Neural progenitor cell (in vitro differentiated cells): ENCODE results near the gene NUCB1. TPM values are rescaled to one million over a fixed set of nuclear protein-coding genes. Genes with fewer than 3 reads are reported as not detected.
"Not testable (repeated sequence)": the region's sequence is repeated elsewhere in the genome, so short reads cannot be mapped to it uniquely, and the experiment has no call there.

ENCODE experiments used
- DNase-seq: peaks from one replicate; pipeline ENCODE4 v3.0.0-alpha.2; 2016; ENCODE audit warnings: low spot score
- H2AFZ ChIP-seq: fragments of 200-600 bp; sonication (generic); replicated peaks from 2 replicates; pipeline ENCODE4 v1.6.1; 2016; ENCODE audit warnings: antibody characterized with exemption
- H3F3A ChIP-seq: fragments of 200-600 bp; sonication (generic); 2 replicates; pipeline ENCODE4 v1.6.1; 2016; ENCODE audit warnings: antibody characterized with exemption, low read depth
- H3K27ac ChIP-seq: fragments of 200-600 bp; sonication (generic); 2 replicates; pipeline ENCODE4 v1.5.1; 2016; ENCODE audit warnings: mild to moderate bottlenecking
- H3K27me3 ChIP-seq: fragments of 200-600 bp; sonication (generic); 2 replicates; pipeline ENCODE4 v1.6.1; 2016; ENCODE audit warnings: mild to moderate bottlenecking, moderate library complexity
- H3K36me3 ChIP-seq: fragments of 200-600 bp; sonication (generic); 2 replicates; pipeline ENCODE4 v1.5.1; 2016
- H3K4me1 ChIP-seq: fragments of 200-600 bp; sonication (generic); 2 replicates; pipeline ENCODE4 v1.6.1; 2016; ENCODE audit warnings: mixed run types
- H3K4me2 ChIP-seq: fragments of 200-600 bp; sonication (generic); 2 replicates; pipeline ENCODE4 v1.6.1; 2016
- H3K4me3 ChIP-seq: fragments of 200-600 bp; sonication (generic); 2 replicates; pipeline ENCODE4 v1.5.1; 2016
- H3K79me2 ChIP-seq: fragments of 200-600 bp; sonication (generic); 2 replicates; pipeline ENCODE4 v1.6.1; 2016; ENCODE audit warnings: low read depth
- H3K9ac ChIP-seq: fragments of 200-600 bp; sonication (generic); 2 replicates; pipeline ENCODE4 v1.6.1; 2016
- H3K9me3 ChIP-seq: fragments of 200-600 bp; sonication (generic); 2 replicates; pipeline ENCODE4 v1.5.1; 2016; ENCODE audit warnings: low read depth
- H4K20me1 ChIP-seq: fragments of 200-600 bp; sonication (generic); 2 replicates; pipeline ENCODE4 v1.6.1; 2016; ENCODE audit warnings: low read depth
- H3K27ac Mint-ChIP-seq: 3 replicates; pipeline ENCODE4 v1.8.0; 2021; ENCODE audit warnings: mixed read lengths
- H3K27me3 Mint-ChIP-seq: 2 replicates; pipeline ENCODE4 v1.8.0; 2022; ENCODE audit warnings: low read depth, mild to moderate bottlenecking, inconsistent platforms, moderate library complexity, mixed read lengths; ENCODE audit not compliant: insufficient read depth
- H3K36me3 Mint-ChIP-seq: 3 replicates; pipeline ENCODE4 v1.8.0; 2021; ENCODE audit warnings: mixed read lengths
- H3K4me1 Mint-ChIP-seq: 3 replicates; pipeline ENCODE4 v1.8.0; 2021; ENCODE audit warnings: mixed read lengths
- H3K4me3 Mint-ChIP-seq: 3 replicates; pipeline ENCODE4 v1.8.0; 2021; ENCODE audit warnings: mild to moderate bottlenecking, moderate library complexity, mixed read lengths
- H3K9me3 Mint-ChIP-seq: 3 replicates; pipeline ENCODE4 v1.8.0; 2020; ENCODE audit warnings: mixed read lengths
- CTCF ChIP-seq: fragments of 200-600 bp; sonication (generic); IDR thresholded peaks from 2 replicates; pipeline ENCODE4 v1.5.1; 2017; ENCODE audit warnings: antibody characterized with exemption, mild to moderate bottlenecking
- EZH2 ChIP-seq: fragments of 200-600 bp; sonication (generic); IDR thresholded peaks from 2 replicates; pipeline ENCODE4 v1.6.1; 2017; ENCODE audit warnings: antibody characterized with exemption, mild to moderate bottlenecking, moderate library complexity
- EZH2phosphoT487 ChIP-seq: fragments of 200-600 bp; sonication (generic); IDR thresholded peaks from 2 replicates; pipeline ENCODE4 v1.6.1; 2017; ENCODE audit warnings: antibody characterized with exemption
- total RNA-seq: library from RNA; depleted of rRNA; stranded (reverse); fragments of >200 nt; gene quantifications from 2 replicates; pipeline ENCODE4 v1.2.3, GENCODE V29; 2015; ENCODE audit warnings: low replicate concordance

Gene NUCB1
- total RNA-seq, 1 donor from 2014 or later: 73.5 TPM

- H3K4me3 Mint-ChIP-seq: no peak overlapping the region
- peaks cover 26% of the 10 kb centered on the region for H3K36me3 Mint-ChIP-seq
- Histone ChIP-seq H3K9me3 (no peaks in the 10 kb centered on the region), H3F3A (peaks cover 12% of the 10 kb centered on the region), H3K4me2 (no peak overlapping the region), H2AFZ (no peak overlapping the region), H3K4me1 (peaks cover 9% of the 10 kb centered on the region), H3K9ac (no peak overlapping the region), H3K4me3 (no peak overlapping the region), H3K79me2 (peaks cover 23% of the 10 kb centered on the region), H4K20me1 (peaks cover 28% of the 10 kb centered on the region), H3K36me3 (no peaks in the 10 kb centered on the region), H3K27me3 (no peaks in the 10 kb centered on the region), H3K27ac (no peak overlapping the region)
- TF ChIP-seq EZH2: no peak
- TF ChIP-seq EZH2phosphoT487: no peak
- TF ChIP-seq CTCF: no peak
- peaks cover 2% of the 10 kb centered on the region for H3K27me3 Mint-ChIP-seq
- no peak for DNase-seq
- no peak overlapping the region for H3K27ac Mint-ChIP-seq
- H3K9me3 Mint-ChIP-seq: peaks cover 9% of the 10 kb centered on the region
- peaks cover 46% of the 10 kb centered on the region for H3K4me1 Mint-ChIP-seq
Measured at GRCh38 chr19:48877855-48878195, 22.3 kb upstream of the NUCB1 start.

DNA sequence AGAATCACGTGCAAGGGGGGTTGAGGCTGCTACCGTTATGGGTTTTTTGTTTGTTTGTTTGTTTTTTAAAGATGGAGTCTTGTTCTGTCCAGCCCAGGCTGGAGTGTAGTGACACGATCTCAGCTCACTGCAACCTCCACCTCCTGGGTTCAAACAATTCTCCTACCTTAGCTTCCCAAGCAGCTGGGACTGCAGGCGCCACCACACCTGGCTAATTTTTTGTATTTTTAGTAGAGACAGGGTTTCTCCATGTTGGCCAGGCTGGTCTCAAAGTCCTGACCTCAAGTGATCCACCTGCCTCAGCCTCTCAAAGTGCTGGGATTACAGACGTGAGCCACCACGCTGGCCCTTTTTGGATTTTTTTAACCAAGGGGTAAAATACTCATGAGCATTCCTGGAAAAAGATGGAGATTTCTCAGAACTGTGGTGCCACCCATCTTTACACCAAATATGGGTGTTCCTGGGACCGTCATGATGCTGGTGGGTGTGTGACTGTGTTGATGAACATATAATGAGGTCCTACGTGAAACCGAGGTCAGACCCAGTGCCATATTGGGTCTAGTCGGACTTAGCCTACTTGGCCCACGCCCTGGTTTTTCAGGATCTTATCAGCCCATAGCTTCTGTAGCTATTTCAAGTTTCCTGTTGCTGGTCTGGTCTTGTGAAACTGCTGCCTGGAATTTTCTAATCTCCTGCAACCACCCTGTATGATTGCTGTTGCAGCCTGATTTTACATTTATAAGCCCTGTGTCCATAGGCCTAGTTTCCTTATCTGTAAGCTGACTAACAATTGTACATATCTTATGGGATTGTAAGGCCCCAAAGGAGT, 21.7 kb upstream of the NUCB1 start:
- H3K36me3 Mint-ChIP-seq: peaks cover 22% of the 10 kb centered on the region
- Histone ChIP-seq H3K79me2 (peaks cover 17% of the 10 kb centered on the region), H3K9me3 (no peaks in the 10 kb centered on the region), H3K4me1 (peaks cover 9% of the 10 kb centered on the region), H2AFZ (no peak overlapping the region), H3K4me3 (no peak overlapping the region), H3K27ac (no peak overlapping the region), H3K9ac (no peak overlapping the region), H4K20me1 (peaks cover 23% of the 10 kb centered on the region), H3K4me2 (no peak overlapping the region), H3K36me3 (no peaks in the 10 kb centered on the region), H3F3A (peaks cover 12% of the 10 kb centered on the region), H3K27me3 (no peaks in the 10 kb centered on the region)
- H3K4me3 Mint-ChIP-seq: no peak overlapping the region
- no peak for TF ChIP-seq CTCF
- no peak for TF ChIP-seq EZH2phosphoT487
- TF ChIP-seq EZH2: no peak
- no peak overlapping the region for H3K27ac Mint-ChIP-seq
- peaks cover 11% of the 10 kb centered on the region for H3K9me3 Mint-ChIP-seq
- DNase-seq: no peak
- peaks cover 40% of the 10 kb centered on the region for H3K4me1 Mint-ChIP-seq
- peaks cover 5% of the 10 kb centered on the region for H3K27me3 Mint-ChIP-seq

DNA sequence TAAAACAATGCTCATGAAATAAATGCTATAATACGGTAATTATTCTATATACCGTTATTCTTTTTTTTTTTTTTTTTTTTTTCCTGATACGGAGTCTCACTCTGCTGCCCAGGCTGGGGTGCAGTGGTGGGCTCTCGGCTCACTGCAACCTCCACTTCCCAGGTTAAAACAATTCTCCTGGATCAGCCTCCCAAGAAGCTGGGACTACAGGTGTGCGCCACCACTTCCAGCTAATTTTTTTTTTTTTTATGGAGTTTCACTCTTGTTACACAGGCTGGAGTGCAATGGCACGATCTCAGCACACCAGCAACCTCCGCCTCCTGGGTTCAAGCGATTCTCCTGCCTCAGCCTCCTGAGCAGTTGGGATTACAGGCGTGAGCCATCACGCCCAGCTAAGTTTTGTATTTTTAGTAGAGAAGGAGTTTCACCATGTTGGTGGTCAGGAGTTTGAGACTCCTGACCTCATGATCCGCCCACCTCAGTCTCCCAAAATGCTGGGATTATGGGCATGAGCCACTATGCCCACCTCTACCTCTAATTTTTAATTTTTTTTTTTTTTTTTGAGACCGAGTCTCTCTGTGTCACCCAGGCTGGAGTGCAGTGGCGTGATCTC, 21.0 kb upstream of the NUCB1 start:
- no peak overlapping the region for H3K27ac ChIP-seq
- Mint-ChIP-seq H3K27me3 (peaks cover 7% of the 10 kb centered on the region), H3K4me3 (no peak overlapping the region), H3K9me3 (peaks cover 13% of the 10 kb centered on the region), H3K36me3 (peaks cover 14% of the 10 kb centered on the region), H3K27ac (no peak overlapping the region), H3K4me1 (peaks cover 33% of the 10 kb centered on the region)
- no peaks in the 10 kb centered on the region for H3K36me3 ChIP-seq
- H3K9me3 ChIP-seq: no peaks in the 10 kb centered on the region
- H4K20me1 ChIP-seq: peaks cover 16% of the 10 kb centered on the region
- no peaks in the 10 kb centered on the region for H3K27me3 ChIP-seq
- H3K4me1 ChIP-seq: peaks cover 9% of the 10 kb centered on the region
- TF ChIP-seq CTCF: no peak
- no peak for TF ChIP-seq EZH2
- TF ChIP-seq EZH2phosphoT487: no peak
- H3K4me3 ChIP-seq: no peak overlapping the region
- H2AFZ ChIP-seq: no peak overlapping the region
- peaks cover 10% of the 10 kb centered on the region for H3K79me2 ChIP-seq
- H3K4me2 ChIP-seq: no peak overlapping the region
- H3F3A ChIP-seq: peaks cover 12% of the 10 kb centered on the region
- no peak for DNase-seq
- H3K9ac ChIP-seq: no peak overlapping the region

- H3K4me3 ChIP-seq, H3K79me2 ChIP-seq, H2AFZ ChIP-seq, H3K27ac Mint-ChIP-seq, H3K27me3 ChIP-seq, H3K9ac ChIP-seq, H3K27ac ChIP-seq, H3K36me3 ChIP-seq, H3K27me3 Mint-ChIP-seq, H3K4me3 Mint-ChIP-seq, H3K9me3 ChIP-seq, H3K4me1 ChIP-seq: not testable (repeated sequence)
- peak; percentile 58 for DNase-seq
- Histone ChIP-seq H4K20me1 (peaks cover 11% of the 10 kb centered on the region), H3F3A (peaks cover 12% of the 10 kb centered on the region), H3K4me2 (peak overlapping the region; percentile 4)
- H3K9me3 Mint-ChIP-seq: peaks cover 13% of the 10 kb centered on the region
- peaks cover 27% of the 10 kb centered on the region for H3K4me1 Mint-ChIP-seq
- H3K36me3 Mint-ChIP-seq: peaks cover 11% of the 10 kb centered on the region
Measured at GRCh38 chr19:48879696-48880095, 20.4 kb upstream of the NUCB1 start.
